A549 (cell line): ENCODE measurements around the gene THUMPD3. TPM values are rescaled to one million over a fixed set of nuclear protein-coding genes. Genes with fewer than 3 reads are reported as not detected.
A peak's percentile ranks its signal among the peaks of the same experiment; 100 is the strongest.

Experiments
- ATAC-seq, 2 experiments: fragments of 200-7000 bp in 1 of 2; fragments of >200 bp in 1 of 2; cut with Nextera tagmentation in 1 of 2; cut with Tn5 transposase in 1 of 2; 3 replicates each; pipeline versions ENCODE4 v1.8.0 to v1.9.1; 2018 to 2020; ENCODE audit warnings: mild to moderate bottlenecking in 1 of 2, moderate library complexity in 1 of 2
- CTCF ChIA-PET: fragments of 300-600 bp; sonication (Branson Sonifier 250); formaldehyde crosslinking; extraction: SDS; loops from one replicate; lab custom pipeline; 2021; ENCODE audit warnings: antibody characterized with exemption, inconsistent platforms; lab: Yijun Ruan, JAX
- POLR2A ChIA-PET: fragments of 350-600 bp; formaldehyde crosslinking; extraction: SDS; loops from one replicate; lab custom pipeline; 2021; ENCODE audit warnings: antibody characterized with exemption, inconsistent platforms; lab: Yijun Ruan, JAX
- DNase-seq, 2 experiments: peaks; one replicate each; pipeline versions ENCODE4 v3.0.0 to v3.0.0-alpha.2; 2011 to 2016; ENCODE audit warnings: low read depth in 1 of 2, low spot score in 1 of 2
- FAIRE-seq: peaks from 2 replicates; lab custom pipeline; 2011; peaks lifted over from hg19 to GRCh38; lab: Jason Lieb, UNC
- H3K27ac ChIP-seq, 2 experiments: fragments of >200 bp; sonication (Bioruptor Twin); formaldehyde crosslinking; 3 replicates each; pipeline ENCODE4 v1.5.1; 2016 to 2017
- H3K4me1 ChIP-seq: fragments of >200 bp; sonication (Bioruptor Twin); formaldehyde crosslinking; 3 replicates; pipeline ENCODE4 v1.6.1; 2016
- H3K4me2 ChIP-seq: fragments of >200 bp; sonication (Bioruptor Twin); formaldehyde crosslinking; 3 replicates; pipeline ENCODE4 v1.6.1; 2016
- H3K4me3 ChIP-seq: fragments of >200 bp; sonication (Bioruptor Twin); formaldehyde crosslinking; 3 replicates; pipeline ENCODE4 v1.5.1; 2016
- H3K9me3 ChIP-seq: fragments of >200 bp; sonication (Bioruptor Twin); formaldehyde crosslinking; 3 replicates; pipeline ENCODE4 v1.6.1; 2016
- CEBPB ChIP-seq, 2 experiments: fragments of >200 bp in 1 of 2; sonication (Bioruptor Twin) in 1 of 2; formaldehyde crosslinking in 1 of 2; IDR thresholded peaks; 2 replicates each; pipeline ENCODE4 v1.6.1; 2012 to 2016
- CHD2 ChIP-seq: fragments of 150-350 bp; IDR thresholded peaks from 2 replicates; pipeline ENCODE4 v1.6.1; 2014; ENCODE audit warnings: low read length; ENCODE audit not compliant: partially characterized antibody
- EP300 ChIP-seq, 2 experiments: fragments of >200 bp; sonication (Bioruptor Twin); formaldehyde crosslinking; IDR thresholded peaks; 2 replicates in 1 of 2; 3 replicates in 1 of 2; pipeline ENCODE4 v1.6.1; 2016 to 2017
- ESRRA ChIP-seq: fragments of 150-350 bp; IDR thresholded peaks from 2 replicates; pipeline ENCODE4 v1.6.1; 2014; ENCODE audit warnings: mild to moderate bottlenecking, low read length, borderline replicate concordance
- HOXA7 ChIP-seq: fragments of 250-450 bp; sonication (Bioruptor Pico); IDR thresholded peaks from 2 replicates; pipeline ENCODE4 v1.5.0; 2020; ENCODE audit warnings: mild to moderate bottlenecking, moderate library complexity
- JUN ChIP-seq, 2 experiments: fragments of >200 bp; sonication (Bioruptor Twin); formaldehyde crosslinking; IDR thresholded peaks; 2 replicates in 1 of 2; 3 replicates in 1 of 2; pipeline ENCODE4 v1.6.1; 2016 to 2017
- NFE2L2 ChIP-seq: fragments of 150-350 bp; conservative IDR thresholded peaks from 2 replicates; pipeline ENCODE4 v1.6.1; 2014; ENCODE audit warnings: low read length
- POLR2AphosphoS2 ChIP-seq: conservative IDR thresholded peaks from 2 replicates; pipeline ENCODE4 v1.6.1; 2012; ENCODE audit warnings: low read length, improper control_type of control experiment, inconsistent platforms
- ZFP36 ChIP-seq: fragments of 450-650 bp; IDR thresholded peaks from 2 replicates; pipeline ENCODE4 v1.6.1; 2014; ENCODE audit warnings: borderline replicate concordance; ENCODE audit not compliant: partially characterized antibody
- ZNF302 ChIP-seq: fragments of 250-450 bp; sonication (Bioruptor Pico); IDR thresholded peaks from 2 replicates; pipeline ENCODE4 v1.9.0; 2021; ENCODE audit warnings: inconsistent platforms, mild to moderate bottlenecking, moderate library complexity
- WGBS: methylation state at CpG from one replicate; pipeline ENCODE4 v1.1.6; 2017; ENCODE audit errors: missing lambda C conversion rate; 5-methylcytosine and 5-hydroxymethylcytosine counted together
- polyA plus RNA-seq, 4 experiments: library from polyadenylated mRNA; depleted of rRNA in 3 of 4; stranded (reverse); fragments of >200 nt; fragmentation: RNase III in 1 of 4; extraction: RNeasy Plus Mini Kit Qiagen cat#74134 plus additional on column Dnase treatment in 1 of 4; gene quantifications; 2 replicates in 3 of 4; 3 replicates in 1 of 4; pipeline ENCODE4 v1.2.3, GENCODE V29; 2011 to 2017
- TF ChIP-seq, protein P1 (sequence below): IDR thresholded peaks from 2 replicates; pipeline ENCODE4 v1.6.1; 2012; ENCODE audit warnings: low read depth, borderline replicate concordance
- TF ChIP-seq, protein P2 (sequence below): fragments of >200 bp; sonication (Bioruptor Twin); formaldehyde crosslinking; IDR thresholded peaks from 2 replicates; pipeline ENCODE4 v1.6.1; 2016
- TF ChIP-seq, protein P3 (sequence below): IDR thresholded peaks from 2 replicates; pipeline ENCODE4 v1.6.1; 2012
- TF ChIP-seq, protein P4 (sequence below): fragments of 150-350 bp; IDR thresholded peaks from 2 replicates; pipeline ENCODE4 v1.6.1; 2014; ENCODE audit warnings: low read depth, mild to moderate bottlenecking, low read length
- TF ChIP-seq, protein P5 (sequence below): fragments of >200 bp; sonication (Bioruptor Twin); formaldehyde crosslinking; IDR thresholded peaks from 3 replicates; pipeline ENCODE4 v1.5.1; 2016

Gene THUMPD3
- polyA plus RNA-seq, 2 of the 4 experiments (the other 2 are of a cell fraction) = 53.9 to 86.0 TPM

DNA sequence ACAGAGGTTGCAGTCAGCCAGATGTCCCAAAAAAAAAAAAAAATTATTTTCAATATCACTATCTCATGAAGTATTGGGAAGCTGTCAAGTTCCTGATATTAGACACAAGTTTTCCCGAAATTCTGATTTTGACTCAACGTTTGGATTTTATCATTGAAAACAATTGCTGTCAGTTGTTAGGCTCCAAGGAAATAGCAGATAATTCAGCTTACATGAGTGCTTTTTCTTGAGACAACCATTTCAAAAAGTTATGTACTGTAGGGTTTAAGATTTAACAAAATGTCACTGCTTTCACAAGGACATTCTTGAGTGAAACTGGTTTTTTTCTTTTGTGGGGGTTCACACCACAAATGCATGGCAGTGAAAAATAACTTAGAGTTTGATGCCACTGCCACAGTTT lies 25.3 kb downstream of the THUMPD3 start (continued):
- TF ChIP-seq, protein P1, sequence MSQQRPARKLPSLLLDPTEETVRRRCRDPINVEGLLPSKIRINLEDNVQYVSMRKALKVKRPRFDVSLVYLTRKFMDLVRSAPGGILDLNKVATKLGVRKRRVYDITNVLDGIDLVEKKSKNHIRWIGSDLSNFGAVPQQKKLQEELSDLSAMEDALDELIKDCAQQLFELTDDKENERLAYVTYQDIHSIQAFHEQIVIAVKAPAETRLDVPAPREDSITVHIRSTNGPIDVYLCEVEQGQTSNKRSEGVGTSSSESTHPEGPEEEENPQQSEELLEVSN = no peak
- TF ChIP-seq, all 56 proteins: peak for 4

DNA sequence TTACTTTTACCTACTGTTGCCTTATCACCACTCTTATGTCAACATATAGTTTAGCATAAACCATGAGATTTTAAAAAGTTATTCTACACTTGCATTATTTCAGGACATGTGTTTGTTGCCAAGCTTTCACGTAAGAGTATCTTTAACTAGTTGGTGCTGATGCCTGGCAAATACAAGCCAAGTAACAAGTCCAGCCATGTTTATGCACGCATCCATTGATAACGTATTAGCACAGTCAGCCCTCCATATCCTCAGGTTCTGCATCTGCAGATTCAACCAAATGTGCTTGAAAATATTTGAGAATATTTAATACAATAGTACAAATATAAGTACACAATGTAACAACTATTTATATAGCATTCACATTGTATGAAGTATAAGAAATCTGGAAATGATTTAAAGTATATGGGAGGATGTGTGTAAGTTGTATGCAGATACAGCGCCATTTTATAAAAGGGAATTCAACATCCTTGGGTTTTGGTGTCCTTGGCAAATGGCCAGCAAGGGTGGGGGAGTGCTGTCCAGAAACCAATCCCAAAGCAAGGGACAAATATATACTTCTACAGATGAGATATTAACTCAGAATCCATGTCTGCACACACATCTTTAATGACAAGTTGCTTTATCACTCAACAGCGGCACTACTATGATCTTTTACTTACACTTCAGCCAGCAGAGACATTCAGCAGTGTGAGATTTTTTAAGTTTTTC lies 25.9 kb downstream of the THUMPD3 start:
- DNase-seq (no peak), ATAC-seq (no peak), FAIRE-seq (no peak)
- no peak overlapping the region for H3K4me2 ChIP-seq
- peaks cover 45% of the 10 kb centered on the region for H3K4me1 ChIP-seq
- ChIA-PET POLR2A (interaction anchor here (0.6 to 1.4 kb wide), 3 partner anchors 8 to 26 kb away, joined by 3 to 7 read pairs (median 4); partner anchors contain the start of genes SETD5 and THUMPD3), CTCF (interaction anchor here (0.6 to 0.7 kb wide), 2 partner anchors 62 to 87 kb away, joined by 3 read pairs; no protein-coding TSS in a partner anchor)
- TF ChIP-seq, protein P2, sequence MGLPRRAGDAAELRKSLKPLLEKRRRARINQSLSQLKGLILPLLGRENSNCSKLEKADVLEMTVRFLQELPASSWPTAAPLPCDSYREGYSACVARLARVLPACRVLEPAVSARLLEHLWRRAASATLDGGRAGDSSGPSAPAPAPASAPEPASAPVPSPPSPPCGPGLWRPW = no peak
- TF ChIP-seq HOXA7 (CRISPR knock-in tag) = 0 out of 2 replicates have a peak, but pooled peaks have one; percentile 11
- 0 out of 2 replicates have a peak, but pooled peaks have one; percentile 75 for TF ChIP-seq POLR2AphosphoS2
- TF ChIP-seq CHD2 = no peak
- no peak for TF ChIP-seq NFE2L2
- no peak; a peak in 1 of 5 replicates for TF ChIP-seq JUN (IDR thresholded peaks at IDR 0.05)
- TF ChIP-seq, protein P3, sequence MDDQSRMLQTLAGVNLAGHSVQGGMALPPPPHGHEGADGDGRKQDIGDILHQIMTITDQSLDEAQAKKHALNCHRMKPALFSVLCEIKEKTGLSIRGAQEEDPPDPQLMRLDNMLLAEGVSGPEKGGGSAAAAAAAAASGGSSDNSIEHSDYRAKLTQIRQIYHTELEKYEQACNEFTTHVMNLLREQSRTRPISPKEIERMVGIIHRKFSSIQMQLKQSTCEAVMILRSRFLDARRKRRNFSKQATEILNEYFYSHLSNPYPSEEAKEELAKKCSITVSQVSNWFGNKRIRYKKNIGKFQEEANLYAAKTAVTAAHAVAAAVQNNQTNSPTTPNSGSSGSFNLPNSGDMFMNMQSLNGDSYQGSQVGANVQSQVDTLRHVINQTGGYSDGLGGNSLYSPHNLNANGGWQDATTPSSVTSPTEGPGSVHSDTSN = no peak
- no peak overlapping the region for H3K4me3 ChIP-seq
- H3K9me3 ChIP-seq = no peaks in the 10 kb centered on the region
- WGBS = 96% methylated on average over 5 of the region's 5 CpGs
- H3K27ac ChIP-seq = no peak overlapping the region

DNA sequence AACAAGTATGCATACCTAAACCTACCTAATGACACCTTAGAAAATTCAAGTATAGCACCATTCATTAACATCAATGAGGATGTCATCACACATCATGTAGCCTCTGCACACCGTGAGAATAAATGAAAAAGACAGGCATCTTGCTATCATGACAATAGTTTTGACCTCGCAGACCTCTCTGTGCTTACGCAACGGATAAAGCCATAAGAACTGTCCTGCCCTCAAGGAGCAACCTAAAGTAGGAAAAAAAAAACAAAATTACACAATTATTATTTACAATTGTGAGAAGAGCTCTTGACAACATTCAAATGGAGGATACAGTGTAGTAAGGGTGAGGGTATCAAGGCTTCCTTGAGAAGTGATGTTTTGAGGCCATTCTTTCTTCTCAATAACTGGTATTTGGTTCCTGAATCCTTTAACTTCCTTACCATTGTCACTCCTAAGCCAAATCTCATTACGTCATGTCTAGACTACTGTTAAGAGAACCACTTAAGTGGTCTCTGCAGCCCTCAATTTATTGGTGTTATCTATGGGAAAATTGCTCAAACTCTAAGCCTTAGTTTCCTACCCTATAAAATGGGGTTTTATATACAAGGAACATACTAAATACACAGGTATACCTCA lies 27.5 kb downstream of the THUMPD3 start:
- Histone ChIP-seq H3K4me3 (no peak overlapping the region), H3K4me2 (no peak overlapping the region), H3K4me1 (peaks cover 61% of the 10 kb centered on the region), H3K27ac (no peak overlapping the region)
- no peak for DNase-seq
- no peak for FAIRE-seq
- WGBS = 90% methylated on average over 5 of the region's 5 CpGs
- TF ChIP-seq CEBPB (IDR thresholded peaks at IDR 0.05) (peak; percentile 5 to 72; a peak in 2 of 4 replicates), ESRRA (no peak), ZFP36 (no peak), JUN (IDR thresholded peaks at IDR 0.05) (0 out of 5 replicates have a peak, but pooled peaks of 1 of the 2 experiments have one; percentile 19)
- TF ChIP-seq, protein P4, sequence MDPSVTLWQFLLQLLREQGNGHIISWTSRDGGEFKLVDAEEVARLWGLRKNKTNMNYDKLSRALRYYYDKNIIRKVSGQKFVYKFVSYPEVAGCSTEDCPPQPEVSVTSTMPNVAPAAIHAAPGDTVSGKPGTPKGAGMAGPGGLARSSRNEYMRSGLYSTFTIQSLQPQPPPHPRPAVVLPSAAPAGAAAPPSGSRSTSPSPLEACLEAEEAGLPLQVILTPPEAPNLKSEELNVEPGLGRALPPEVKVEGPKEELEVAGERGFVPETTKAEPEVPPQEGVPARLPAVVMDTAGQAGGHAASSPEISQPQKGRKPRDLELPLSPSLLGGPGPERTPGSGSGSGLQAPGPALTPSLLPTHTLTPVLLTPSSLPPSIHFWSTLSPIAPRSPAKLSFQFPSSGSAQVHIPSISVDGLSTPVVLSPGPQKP = no peak
- TF ChIP-seq, all 56 proteins: peak for 2
- no peaks in the 10 kb centered on the region for H3K9me3 ChIP-seq
- no peak for ATAC-seq
- POLR2A ChIA-PET = no interaction called here
- CTCF ChIA-PET = no interaction called here

DNA sequence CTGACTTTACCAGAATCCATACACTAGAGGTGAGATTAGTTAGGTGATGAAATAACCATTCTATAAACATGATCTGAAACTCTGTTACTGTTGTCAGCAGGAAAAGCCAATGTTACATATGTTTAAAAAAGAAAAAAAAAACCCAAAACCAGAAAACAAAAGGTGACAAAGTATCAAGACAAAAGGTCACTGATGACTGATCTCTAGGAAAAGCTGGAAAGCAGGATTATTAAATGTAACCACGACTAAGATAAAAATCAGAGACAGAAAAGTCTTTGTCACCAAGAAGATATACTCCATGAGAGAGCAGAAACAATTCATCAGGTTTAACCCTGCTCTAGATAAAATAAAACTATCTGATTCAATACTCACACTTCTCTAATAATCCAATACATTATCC lies 29.2 kb downstream of the THUMPD3 start:
- Histone ChIP-seq H3K9me3 (no peaks in the 10 kb centered on the region), H3K4me1 (peaks cover 57% of the 10 kb centered on the region), H3K4me2 (peak overlapping the region; percentile 94; the same call in 2 of the 3 replicates), H3K27ac (no peak overlapping the region), H3K4me3 (no peak overlapping the region)
- ChIA-PET CTCF (no interaction called here), POLR2A (interaction anchor here (1.3 kb wide), 1 partner anchor 8 kb away, joined by 3 read pairs; no protein-coding TSS in a partner anchor)
- FAIRE-seq (no peak), DNase-seq (no peak), ATAC-seq (no peak)
- TF ChIP-seq EP300 (IDR thresholded peaks at IDR 0.05) = no peak
- no peak for TF ChIP-seq ZNF302 (CRISPR knock-in tag)
- TF ChIP-seq ESRRA = no peak
- TF ChIP-seq, protein P5, sequence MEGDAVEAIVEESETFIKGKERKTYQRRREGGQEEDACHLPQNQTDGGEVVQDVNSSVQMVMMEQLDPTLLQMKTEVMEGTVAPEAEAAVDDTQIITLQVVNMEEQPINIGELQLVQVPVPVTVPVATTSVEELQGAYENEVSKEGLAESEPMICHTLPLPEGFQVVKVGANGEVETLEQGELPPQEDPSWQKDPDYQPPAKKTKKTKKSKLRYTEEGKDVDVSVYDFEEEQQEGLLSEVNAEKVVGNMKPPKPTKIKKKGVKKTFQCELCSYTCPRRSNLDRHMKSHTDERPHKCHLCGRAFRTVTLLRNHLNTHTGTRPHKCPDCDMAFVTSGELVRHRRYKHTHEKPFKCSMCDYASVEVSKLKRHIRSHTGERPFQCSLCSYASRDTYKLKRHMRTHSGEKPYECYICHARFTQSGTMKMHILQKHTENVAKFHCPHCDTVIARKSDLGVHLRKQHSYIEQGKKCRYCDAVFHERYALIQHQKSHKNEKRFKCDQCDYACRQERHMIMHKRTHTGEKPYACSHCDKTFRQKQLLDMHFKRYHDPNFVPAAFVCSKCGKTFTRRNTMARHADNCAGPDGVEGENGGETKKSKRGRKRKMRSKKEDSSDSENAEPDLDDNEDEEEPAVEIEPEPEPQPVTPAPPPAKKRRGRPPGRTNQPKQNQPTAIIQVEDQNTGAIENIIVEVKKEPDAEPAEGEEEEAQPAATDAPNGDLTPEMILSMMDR = no peak
- 30% methylated on average over 1 of the region's 1 CpG for WGBS
